IMR-90 (cell line): ENCODE data around the gene MACF1. TPM values are rescaled to one million over a fixed set of nuclear protein-coding genes. Genes with fewer than 3 reads are reported as not detected.
"Not testable (repeated sequence)": the region's sequence is repeated elsewhere in the genome, so short reads cannot be mapped to it uniquely, and the experiment has no call there.

ENCODE experiments used
- ATAC-seq: fragments of 200-7000 bp; cut with Tn5 transposase; 2 replicates; pipeline ENCODE4 v1.9.1; 2020; ENCODE audit warnings: low read depth, mild to moderate bottlenecking, moderate library complexity
- BruUV-seq: library from RNA; stranded (reverse); fragments of 400-500 nt; replicated peaks from 2 replicates; lab custom pipeline; 2021; lab: Mats Ljungman, UMichigan
- CTCF ChIA-PET: fragments of 300-600 bp; formaldehyde crosslinking; extraction: SDS; loops from one replicate; lab custom pipeline; 2021; ENCODE audit warnings: antibody characterized with exemption; lab: Yijun Ruan, JAX
- POLR2A ChIA-PET: fragments of 300-600 bp; sonication (Branson Sonifier 250); formaldehyde crosslinking; loops from one replicate; lab custom pipeline; 2022; ENCODE audit warnings: antibody characterized with exemption; ENCODE audit not compliant: unreplicated experiment; lab: Charles Lee
- DNase-seq: peaks from one replicate; pipeline ENCODE4 v3.0.0; 2013
- H2AFZ ChIP-seq: replicated peaks from 2 replicates; pipeline ENCODE3; 2013; ENCODE audit warnings: low read length, mild to moderate bottlenecking; ENCODE audit not compliant: poor library complexity
- H2AK5ac ChIP-seq: 2 replicates; pipeline ENCODE4 v1.6.1; 2013; ENCODE audit warnings: low read depth, low read length, inconsistent platforms
- H2AK9ac ChIP-seq: replicated peaks from 2 replicates; pipeline ENCODE3; 2013; ENCODE audit warnings: mild to moderate bottlenecking, low read depth, low read length, moderate library complexity; ENCODE audit not compliant: poor library complexity
- H2BK120ac ChIP-seq: 2 replicates; pipeline ENCODE4 v1.6.1; 2013; ENCODE audit warnings: low read depth, low read length, inconsistent platforms
- H2BK15ac ChIP-seq: 3 replicates; pipeline ENCODE4 v1.6.1; 2013; ENCODE audit warnings: low read depth, low read length, inconsistent platforms
- H2BK20ac ChIP-seq: 2 replicates; pipeline ENCODE4 v1.6.1; 2013; ENCODE audit warnings: low read depth, mild to moderate bottlenecking, inconsistent platforms, low read length, moderate library complexity
- H2BK5ac ChIP-seq: 2 replicates; pipeline ENCODE4 v1.6.1; 2013; ENCODE audit warnings: mild to moderate bottlenecking, low read depth, low read length, inconsistent platforms; ENCODE audit not compliant: poor library complexity, severe bottlenecking
- H3K14ac ChIP-seq: replicated peaks from 2 replicates; pipeline ENCODE4 v1.6.1; 2013; ENCODE audit warnings: low read depth, low read length, inconsistent platforms
- H3K18ac ChIP-seq: 2 replicates; pipeline ENCODE4 v1.6.1; 2013; ENCODE audit warnings: low read depth, low read length, control low read depth
- H3K23ac ChIP-seq: 2 replicates; pipeline ENCODE4 v1.6.1; 2013; ENCODE audit warnings: low read depth, low read length, inconsistent platforms
- H3K27ac ChIP-seq: 2 replicates; pipeline ENCODE4 v1.5.1; 2013; ENCODE audit warnings: mild to moderate bottlenecking, control low read depth, low read length; ENCODE audit not compliant: insufficient read depth
- H3K27me3 ChIP-seq: 2 replicates; pipeline ENCODE4 v1.6.1; 2013; ENCODE audit warnings: low read length; ENCODE audit not compliant: control insufficient read depth, insufficient read depth
- H3K36me3 ChIP-seq: 2 replicates; pipeline ENCODE4 v1.6.1; 2013; ENCODE audit warnings: low read length, mixed read lengths; ENCODE audit not compliant: control insufficient read depth, insufficient read depth
- H3K4ac ChIP-seq: 2 replicates; pipeline ENCODE4 v1.6.1; 2013; ENCODE audit warnings: low read depth, low read length, inconsistent platforms
- H3K4me1 ChIP-seq: 2 replicates; pipeline ENCODE4 v1.6.1; 2013; ENCODE audit warnings: low read length, mixed read lengths; ENCODE audit not compliant: control insufficient read depth, insufficient read depth
- H3K4me2 ChIP-seq: 2 replicates; pipeline ENCODE4 v1.6.1; 2013; ENCODE audit warnings: low read depth, mild to moderate bottlenecking, control low read depth, low read length, moderate library complexity
- H3K4me3 ChIP-seq: 2 replicates; pipeline ENCODE4 v1.5.1; 2013; ENCODE audit warnings: low read depth, mild to moderate bottlenecking, control low read depth, low read length, moderate library complexity; ENCODE audit not compliant: insufficient read depth
- H3K56ac ChIP-seq: 2 replicates; pipeline ENCODE4 v1.6.1; 2013; ENCODE audit warnings: low read length, inconsistent platforms; ENCODE audit not compliant: insufficient read depth; ENCODE audit errors: extremely low read depth
- H3K79me1 ChIP-seq, 2 experiments: 2 replicates each; pipeline ENCODE4 v1.6.1; 2013; ENCODE audit warnings: low read length in 2 of 2, inconsistent platforms in 1 of 2, low read depth in 1 of 2
- H3K9ac ChIP-seq: 2 replicates; pipeline ENCODE4 v1.6.1; 2013; ENCODE audit warnings: low read depth, low read length, control low read depth
- H3K9me1 ChIP-seq: 2 replicates; pipeline ENCODE4 v1.6.1; 2013; ENCODE audit warnings: low read length, inconsistent platforms; ENCODE audit not compliant: insufficient read depth
- H3K9me3 ChIP-seq: 2 replicates; pipeline ENCODE4 v1.6.1; 2013; ENCODE audit warnings: low read length; ENCODE audit not compliant: control insufficient read depth, insufficient read depth
- H4K20me1 ChIP-seq: 2 replicates; pipeline ENCODE4 v1.6.1; 2013; ENCODE audit warnings: low read length, inconsistent platforms; ENCODE audit not compliant: insufficient read depth
- H4K5ac ChIP-seq: 2 replicates; pipeline ENCODE4 v1.6.1; 2013; ENCODE audit warnings: mild to moderate bottlenecking, low read depth, low read length, control low read depth
- H4K8ac ChIP-seq, 2 experiments: 2 replicates each; pipeline ENCODE4 v1.6.1; 2013; ENCODE audit warnings: low read depth in 2 of 2, low read length in 2 of 2, control low read depth in 1 of 2, inconsistent platforms in 1 of 2
- H4K91ac ChIP-seq: 2 replicates; pipeline ENCODE4 v1.6.1; 2013; ENCODE audit warnings: low read depth, low read length, inconsistent platforms; ENCODE audit not compliant: insufficient read depth
- WGBS, 2 experiments: methylation state at CpG; one replicate each; pipeline versions ENCODE4 v1.1.5 to v1.1.7; 2013; ENCODE audit warnings: missing lambda C conversion rate in 2 of 2; ENCODE audit not compliant: insufficient read length in 1 of 2; ENCODE audit errors: extremely low coverage in 2 of 2; 5-methylcytosine and 5-hydroxymethylcytosine counted together
- dilution Hi-C: fragments of 300-500 bp; cut with HindIII; formaldehyde crosslinking; loops from one replicate; pipeline ENCODE4 v1.14.3; 2018; ENCODE audit warnings: low sequenced_read_pairs; ENCODE audit not compliant: unreplicated experiment
- in situ Hi-C: fragments of 300-500 bp; cut with MboI; formaldehyde crosslinking; loops from 3 replicates; pipeline ENCODE4 v1.14.3; 2019; ENCODE audit warnings: low sequenced_read_pairs, inconsistent platforms, mixed read lengths
- intact Hi-C: fragments of 100-400 bp; cut with micrococcal nuclease; formaldehyde crosslinking; loops from 2 replicates; pipeline ENCODE4 v1.10.0; 2022
- polyA plus RNA-seq, 3 experiments: library from polyadenylated mRNA; depleted of rRNA; stranded (reverse); fragments of >200 nt; gene quantifications; 2 replicates each; pipeline ENCODE4 v1.2.3, GENCODE V29; 2012; ENCODE audit warnings: low replicate concordance in 1 of 3
- total RNA-seq: library from RNA; depleted of rRNA; stranded (reverse); fragments of >200 nt; gene quantifications from 2 replicates; pipeline ENCODE4 v1.2.3, GENCODE V29; 2012

MACF1 gene
- total and polyA plus RNA-seq, 2 of the 4 experiments (the other 2 are of a cell fraction), result 67.6 to 369 TPM

DNA sequence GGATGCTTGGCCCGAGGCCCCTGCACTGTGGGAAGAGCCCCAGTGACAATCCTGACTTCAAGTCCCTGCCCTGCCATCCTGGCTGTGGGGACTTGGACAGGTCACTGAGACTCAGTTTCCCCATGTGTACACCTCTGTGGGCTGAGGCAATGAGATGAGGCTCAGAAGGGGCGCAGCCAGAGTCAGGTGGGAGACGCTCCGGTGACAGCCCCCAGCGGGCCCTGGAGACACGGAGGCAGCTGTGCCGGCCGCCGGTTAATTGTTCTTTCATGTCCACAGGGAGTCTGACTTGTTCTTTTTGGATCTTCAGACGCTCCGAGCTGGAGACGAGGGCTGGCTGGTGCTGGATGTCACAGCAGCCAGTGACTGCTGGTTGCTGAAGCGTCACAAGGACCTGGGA, 307.0 kb downstream of the MACF1 start:
- H3K9me3 ChIP-seq, H3K56ac ChIP-seq, H2BK15ac ChIP-seq, H3K4me2 ChIP-seq, H4K91ac ChIP-seq, H2AK5ac ChIP-seq, DNase-seq, H3K27me3 ChIP-seq, H3K9ac ChIP-seq, H3K79me1 ChIP-seq, H3K36me3 ChIP-seq, in situ Hi-C loops, H4K20me1 ChIP-seq, H4K5ac ChIP-seq, intact Hi-C loops, H3K23ac ChIP-seq, H3K4me3 ChIP-seq, POLR2A ChIA-PET, H3K18ac ChIP-seq, H3K4me1 ChIP-seq, H4K8ac ChIP-seq, H2AFZ ChIP-seq, dilution Hi-C loops, BruUV-seq, H2BK20ac ChIP-seq, CTCF ChIA-PET, H2BK120ac ChIP-seq, H2AK9ac ChIP-seq, ATAC-seq, H2BK5ac ChIP-seq, H3K27ac ChIP-seq, H3K9me1 ChIP-seq, H3K14ac ChIP-seq, H3K4ac ChIP-seq: not testable (repeated sequence)
- no CpG with 5 or more reads among the region's 13 CpGs for WGBS, 2 experiments

DNA sequence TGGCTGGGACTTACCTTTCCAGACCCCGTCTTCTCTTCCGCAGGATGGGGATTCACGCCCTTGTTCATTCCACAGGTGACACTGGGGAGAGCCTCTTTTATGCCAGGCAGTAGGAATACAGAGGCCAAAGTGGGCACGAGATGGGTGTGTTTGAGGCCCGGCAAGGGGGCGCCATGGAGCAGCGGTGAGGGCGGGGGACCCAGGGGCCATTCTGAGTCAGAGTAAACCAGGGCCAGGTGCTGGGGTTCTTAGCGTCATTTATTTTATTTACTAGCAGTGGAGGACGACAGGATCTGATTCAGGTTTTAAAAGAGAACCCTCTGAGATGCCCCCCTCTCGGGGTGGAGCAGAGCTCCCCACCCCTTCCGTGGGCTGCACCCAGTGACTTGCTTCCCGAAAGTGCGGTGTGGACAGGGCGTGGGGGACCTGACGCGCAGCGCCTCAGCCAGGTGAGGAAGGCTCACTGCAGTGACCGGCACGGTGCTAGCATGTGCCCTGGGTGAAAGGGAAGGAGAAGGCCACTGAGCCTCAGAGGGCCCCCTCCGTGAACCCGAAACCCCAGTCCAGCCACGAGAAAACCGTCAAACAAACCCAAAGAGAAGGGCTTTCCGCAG, 307.8 kb downstream of the MACF1 start:
- in situ Hi-C loops, dilution Hi-C loops: not testable (repeated sequence)
- WGBS, 2 experiments, result no CpG with 5 or more reads among the region's 25 CpGs

More for the DNA sequence above, 307.8 kb downstream of the MACF1 start:
- H3K18ac ChIP-seq, CTCF ChIA-PET, H3K56ac ChIP-seq, H2AK9ac ChIP-seq, H3K9ac ChIP-seq, H2BK5ac ChIP-seq, H3K23ac ChIP-seq, H2BK20ac ChIP-seq, H2BK15ac ChIP-seq, BruUV-seq, H4K5ac ChIP-seq, intact Hi-C loops, H3K4ac ChIP-seq, H4K8ac ChIP-seq, H3K79me1 ChIP-seq, H3K14ac ChIP-seq, H3K27me3 ChIP-seq, H2BK120ac ChIP-seq, H3K36me3 ChIP-seq, DNase-seq, H3K4me2 ChIP-seq, H3K4me1 ChIP-seq, H3K27ac ChIP-seq, H3K9me1 ChIP-seq, H4K20me1 ChIP-seq, H2AFZ ChIP-seq, POLR2A ChIA-PET, ATAC-seq, H4K91ac ChIP-seq, H3K9me3 ChIP-seq, H2AK5ac ChIP-seq, H3K4me3 ChIP-seq: not testable (repeated sequence)
